ENCODE measurements around the gene MAGIX. TPM values are rescaled to one million over a fixed set of nuclear protein-coding genes. Genes with fewer than 3 reads are reported as not detected.
"Not testable (repeated sequence)": the region's sequence is repeated elsewhere in the genome, so short reads cannot be mapped to it uniquely, and the experiment has no call there.

MAGIX gene
- total RNA-seq, 2 experiments from 2014 or later: 0.89 to 0.93 TPM

- CTCF ChIA-PET: no interaction called here
- H3K36me3 Mint-ChIP-seq (ENCODE audit: low read depth): no peaks in the 10 kb centered on the region
These were observed 14.6 kb upstream of the MAGIX start for GRCh38 chrX:49147936-49148335.

GRCh38 chrX:49148390-49149100 lies 14.0 kb upstream of the MAGIX start:
- H3K27ac Mint-ChIP-seq; H3K27me3 Mint-ChIP-seq; H3K27me3 ChIP-seq (ENCODE audit: control insufficient read depth in 1 of 2, insufficient read depth in 2 of 2, low read length in 2 of 2); DNase-seq; H3K4me1 ChIP-seq (ENCODE audit: insufficient read depth, low read length); intact Hi-C loops (cut with DNase I, micrococcal nuclease); H3K4me3 Mint-ChIP-seq; H3K4me1 Mint-ChIP-seq (ENCODE audit: low read depth); POLR2A ChIA-PET; H3K36me3 Mint-ChIP-seq (ENCODE audit: low read depth); H3K36me3 ChIP-seq (ENCODE audit: insufficient read depth, low read length); H3K27ac ChIP-seq (ENCODE audit: low read depth in 1 of 2, low read length in 2 of 2); H3K9me3 Mint-ChIP-seq; ATAC-seq (ENCODE audit: poor library complexity); CTCF ChIA-PET; H3K4me3 ChIP-seq (ENCODE audit: low read length); H3K9me3 ChIP-seq (ENCODE audit: control insufficient read depth in 1 of 2, insufficient read depth in 1 of 2, low read length in 2 of 2): not testable (repeated sequence)

More at GRCh38 chrX:49147936-49148335, 14.6 kb upstream of the MAGIX start:
- POLR2A ChIA-PET: no interaction called here
- Histone ChIP-seq H3K27me3 (ENCODE audit: control insufficient read depth in 1 of 2, insufficient read depth in 2 of 2, low read length in 2 of 2) (no peaks in the 10 kb centered on the region), H3K4me1 (ENCODE audit: insufficient read depth, low read length) (no peaks in the 10 kb centered on the region), H3K36me3 (ENCODE audit: insufficient read depth, low read length) (no peaks in the 10 kb centered on the region), H3K27ac (ENCODE audit: low read depth in 1 of 2, low read length in 2 of 2) (no peak overlapping the region), H3K4me3 (ENCODE audit: low read length) (no peak overlapping the region), H3K9me3 (ENCODE audit: control insufficient read depth in 1 of 2, insufficient read depth in 1 of 2, low read length in 2 of 2) (no peaks in the 10 kb centered on the region)
- intact Hi-C loops (cut with DNase I, micrococcal nuclease): no loop called here
- no peak for TF ChIP-seq CTCF (IDR thresholded peaks at IDR 0.05)
- H3K4me1 Mint-ChIP-seq (ENCODE audit: low read depth): no peaks in the 10 kb centered on the region
- no peak overlapping the region for H3K4me3 Mint-ChIP-seq
- H3K27ac Mint-ChIP-seq: no peak overlapping the region
- no peaks in the 10 kb centered on the region for H3K27me3 Mint-ChIP-seq
- DNase-seq (no peak), ATAC-seq (ENCODE audit: poor library complexity) (no peak)
- H3K9me3 Mint-ChIP-seq: no peaks in the 10 kb centered on the region

- intact Hi-C loops (cut with DNase I, micrococcal nuclease); H3K36me3 ChIP-seq (ENCODE audit: insufficient read depth, low read length); H3K4me1 Mint-ChIP-seq (ENCODE audit: low read depth); POLR2A ChIA-PET; H3K4me1 ChIP-seq (ENCODE audit: insufficient read depth, low read length); ATAC-seq (ENCODE audit: poor library complexity); H3K4me3 Mint-ChIP-seq; H3K9me3 ChIP-seq (ENCODE audit: control insufficient read depth in 1 of 2, insufficient read depth in 1 of 2, low read length in 2 of 2); H3K27ac ChIP-seq (ENCODE audit: low read depth in 1 of 2, low read length in 2 of 2); H3K4me3 ChIP-seq (ENCODE audit: low read length); H3K9me3 Mint-ChIP-seq; H3K36me3 Mint-ChIP-seq (ENCODE audit: low read depth); DNase-seq; H3K27me3 Mint-ChIP-seq; H3K27me3 ChIP-seq (ENCODE audit: control insufficient read depth in 1 of 2, insufficient read depth in 2 of 2, low read length in 2 of 2); H3K27ac Mint-ChIP-seq; CTCF ChIA-PET: not testable (repeated sequence)
These were observed 13.3 kb upstream of the MAGIX start for GRCh38 chrX:49149291-49149690.

GRCh38 chrX:49153467-49153866 lies 9.1 kb upstream of the MAGIX start:
- Histone ChIP-seq H3K4me3 (ENCODE audit: low read length) (no peak overlapping the region), H3K27me3 (ENCODE audit: control insufficient read depth in 1 of 2, insufficient read depth in 2 of 2, low read length in 2 of 2) (no peaks in the 10 kb centered on the region), H3K4me1 (ENCODE audit: insufficient read depth, low read length) (peaks cover 14% of the 10 kb centered on the region), H3K36me3 (ENCODE audit: insufficient read depth, low read length) (no peaks in the 10 kb centered on the region), H3K9me3 (ENCODE audit: control insufficient read depth in 1 of 2, insufficient read depth in 1 of 2, low read length in 2 of 2) (no peaks in the 10 kb centered on the region), H3K27ac (ENCODE audit: low read depth in 1 of 2, low read length in 2 of 2) (no peak overlapping the region)
- intact Hi-C loops (cut with DNase I, micrococcal nuclease): loop anchor here in 1 of 2 experiments (2.0 kb wide), 1 partner anchor 31 kb away; the partner anchor contains the start of gene GPKOW
- Mint-ChIP-seq H3K36me3 (ENCODE audit: low read depth) (peaks cover 11% of the 10 kb centered on the region), H3K9me3 (no peaks in the 10 kb centered on the region), H3K27ac (no peak overlapping the region), H3K4me3 (no peak overlapping the region), H3K27me3 (no peaks in the 10 kb centered on the region), H3K4me1 (ENCODE audit: low read depth) (peaks cover 20% of the 10 kb centered on the region)
- POLR2A ChIA-PET: interaction anchor here (2.9 kb wide), 1 partner anchor 13 kb away, joined by 25 read pairs; no protein-coding TSS in a partner anchor
- TF ChIP-seq CTCF (IDR thresholded peaks at IDR 0.05): no peak
- ATAC-seq (ENCODE audit: poor library complexity) (no peak), DNase-seq (no peak)
- CTCF ChIA-PET: no interaction called here

All from CD4-positive, alpha-beta T cell (primary cell).